Measurements from ENCODE around the gene DRD3.

The DRD3 gene

GRCh38 chr3:114178770-114179368, at the start of gene DRD3:
Gene DRD3 (minus strand): TSS chr3:114179052. CDS start chr3:114171992, 7,060 bp downstream.
- peak; percentile 5 for DNase-seq

GRCh38 chr3:114227076-114227475, 48.2 kb upstream of the DRD3 start:
- DNase-seq = no peak

GRCh38 chr3:114226313-114226712, 47.5 kb upstream of the DRD3 start:
- DNase-seq = no peak

GRCh38 chr3:114223143-114223542, 44.3 kb upstream of the DRD3 start:
- DNase-seq = no peak

GRCh38 chr3:114221881-114222264, 43.0 kb upstream of the DRD3 start:
- no peak for DNase-seq

- DNase-seq = no peak
Measured at GRCh38 chr3:114221165-114221880, 42.5 kb upstream of the DRD3 start.

GRCh38 chr3:114219741-114220140, 40.9 kb upstream of the DRD3 start:
- DNase-seq = no peak

GRCh38 chr3:114218578-114219185, 39.8 kb upstream of the DRD3 start:
- DNase-seq = no peak

GRCh38 chr3:114218006-114218405, 39.2 kb upstream of the DRD3 start:
- DNase-seq = no peak

- DNase-seq = no peak
Measured at GRCh38 chr3:114217266-114217665, 38.4 kb upstream of the DRD3 start.

- no peak for DNase-seq
Measured at GRCh38 chr3:114216186-114216970, 37.5 kb upstream of the DRD3 start.

- DNase-seq = no peak
Measured at GRCh38 chr3:114214542-114215341, 35.9 kb upstream of the DRD3 start.

- DNase-seq = peak; percentile 16
Measured at GRCh38 chr3:114213627-114214541, 35.0 kb upstream of the DRD3 start.

GRCh38 chr3:114213292-114213626, 34.4 kb upstream of the DRD3 start:
- DNase-seq = no peak

- no peak for DNase-seq
Measured at GRCh38 chr3:114212646-114213045, 33.8 kb upstream of the DRD3 start.

GRCh38 chr3:114207768-114208167, 28.9 kb upstream of the DRD3 start:
- no peak for DNase-seq

- DNase-seq = no peak
Measured at GRCh38 chr3:114206342-114206741, 27.5 kb upstream of the DRD3 start.

GRCh38 chr3:114205541-114205940, 26.7 kb upstream of the DRD3 start:
- DNase-seq = no peak

GRCh38 chr3:114194750-114195149, 15.9 kb upstream of the DRD3 start:
- DNase-seq = no peak

- DNase-seq = no peak
Measured at GRCh38 chr3:114192136-114192535, 13.3 kb upstream of the DRD3 start.

- DNase-seq = no peak
Measured at GRCh38 chr3:114186501-114186900, 7.6 kb upstream of the DRD3 start.

- DNase-seq = peak; percentile 24
Measured at GRCh38 chr3:114179575-114179974, 723 bp upstream of the DRD3 start.
